Nephron (organoid): Measurements from ENCODE around the gene NEO1.

Experiments used
- H3K27ac Mint-ChIP-seq, 3 experiments: 2 replicates each; pipeline ENCODE4 v1.8.0; 2020; ENCODE audit warnings: mixed read lengths in 3 of 3, mild to moderate bottlenecking in 2 of 3, moderate library complexity in 1 of 3
- H3K27me3 Mint-ChIP-seq: 2 replicates; pipeline ENCODE4 v1.8.0; 2021; ENCODE audit warnings: low read depth, mild to moderate bottlenecking, moderate library complexity, mixed read lengths
- H3K36me3 Mint-ChIP-seq: 2 replicates; pipeline ENCODE4 v1.8.0; 2020; ENCODE audit warnings: low read depth, mixed read lengths
- H3K4me1 Mint-ChIP-seq: 2 replicates; pipeline ENCODE4 v1.8.0; 2020; ENCODE audit warnings: mixed read lengths
- H3K4me3 Mint-ChIP-seq, 3 experiments: 2 replicates each; pipeline ENCODE4 v1.8.0; 2020; ENCODE audit warnings: mild to moderate bottlenecking in 3 of 3, mixed read lengths in 3 of 3, moderate library complexity in 2 of 3
- H3K9me3 Mint-ChIP-seq: 2 replicates; pipeline ENCODE4 v1.8.0; 2020; ENCODE audit warnings: mixed read lengths
- TF ChIP-seq, protein P1 (sequence below), 3 experiments: fragments of 200-600 bp; sonication (generic); IDR thresholded peaks; one replicate each; pipeline ENCODE4 v1.5.0; 2021; ENCODE audit warnings: antibody characterized with exemption in 3 of 3; ENCODE audit not compliant: unreplicated experiment in 3 of 3

NEO1 gene

DNA sequence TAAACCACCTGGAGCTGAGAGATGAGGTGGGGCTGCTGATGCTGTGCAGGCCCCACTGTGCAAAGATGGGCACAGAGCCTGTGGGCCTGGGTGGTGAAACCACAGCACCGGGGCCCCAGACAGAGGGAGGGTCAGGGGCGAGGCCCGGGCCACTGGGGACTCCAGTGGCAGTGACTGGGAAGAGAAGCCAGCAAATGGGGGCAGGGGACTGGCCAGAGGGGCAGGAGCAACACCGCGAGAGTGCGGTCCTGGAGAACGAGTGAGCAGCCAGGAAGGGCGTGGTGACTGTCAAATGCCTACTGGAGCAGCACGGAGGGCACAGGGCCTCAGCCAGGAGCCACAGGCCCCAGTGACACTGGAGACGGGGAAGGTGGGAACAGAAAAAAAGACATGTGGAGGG, 276.7 kb downstream of the NEO1 start:
- Mint-ChIP-seq H3K27me3 (peaks cover 5% of the 10 kb centered on the region), H3K9me3 (no peaks in the 10 kb centered on the region), H3K36me3 (no peaks in the 10 kb centered on the region), H3K4me3 (no peak overlapping the region), H3K27ac (no peak overlapping the region), H3K4me1 (peaks cover 11% of the 10 kb centered on the region)
- TF ChIP-seq, protein P1, sequence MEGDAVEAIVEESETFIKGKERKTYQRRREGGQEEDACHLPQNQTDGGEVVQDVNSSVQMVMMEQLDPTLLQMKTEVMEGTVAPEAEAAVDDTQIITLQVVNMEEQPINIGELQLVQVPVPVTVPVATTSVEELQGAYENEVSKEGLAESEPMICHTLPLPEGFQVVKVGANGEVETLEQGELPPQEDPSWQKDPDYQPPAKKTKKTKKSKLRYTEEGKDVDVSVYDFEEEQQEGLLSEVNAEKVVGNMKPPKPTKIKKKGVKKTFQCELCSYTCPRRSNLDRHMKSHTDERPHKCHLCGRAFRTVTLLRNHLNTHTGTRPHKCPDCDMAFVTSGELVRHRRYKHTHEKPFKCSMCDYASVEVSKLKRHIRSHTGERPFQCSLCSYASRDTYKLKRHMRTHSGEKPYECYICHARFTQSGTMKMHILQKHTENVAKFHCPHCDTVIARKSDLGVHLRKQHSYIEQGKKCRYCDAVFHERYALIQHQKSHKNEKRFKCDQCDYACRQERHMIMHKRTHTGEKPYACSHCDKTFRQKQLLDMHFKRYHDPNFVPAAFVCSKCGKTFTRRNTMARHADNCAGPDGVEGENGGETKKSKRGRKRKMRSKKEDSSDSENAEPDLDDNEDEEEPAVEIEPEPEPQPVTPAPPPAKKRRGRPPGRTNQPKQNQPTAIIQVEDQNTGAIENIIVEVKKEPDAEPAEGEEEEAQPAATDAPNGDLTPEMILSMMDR (IDR thresholded peaks at IDR 0.05; ENCODE audit: unreplicated experiment in 3 of 3), result no peak

DNA sequence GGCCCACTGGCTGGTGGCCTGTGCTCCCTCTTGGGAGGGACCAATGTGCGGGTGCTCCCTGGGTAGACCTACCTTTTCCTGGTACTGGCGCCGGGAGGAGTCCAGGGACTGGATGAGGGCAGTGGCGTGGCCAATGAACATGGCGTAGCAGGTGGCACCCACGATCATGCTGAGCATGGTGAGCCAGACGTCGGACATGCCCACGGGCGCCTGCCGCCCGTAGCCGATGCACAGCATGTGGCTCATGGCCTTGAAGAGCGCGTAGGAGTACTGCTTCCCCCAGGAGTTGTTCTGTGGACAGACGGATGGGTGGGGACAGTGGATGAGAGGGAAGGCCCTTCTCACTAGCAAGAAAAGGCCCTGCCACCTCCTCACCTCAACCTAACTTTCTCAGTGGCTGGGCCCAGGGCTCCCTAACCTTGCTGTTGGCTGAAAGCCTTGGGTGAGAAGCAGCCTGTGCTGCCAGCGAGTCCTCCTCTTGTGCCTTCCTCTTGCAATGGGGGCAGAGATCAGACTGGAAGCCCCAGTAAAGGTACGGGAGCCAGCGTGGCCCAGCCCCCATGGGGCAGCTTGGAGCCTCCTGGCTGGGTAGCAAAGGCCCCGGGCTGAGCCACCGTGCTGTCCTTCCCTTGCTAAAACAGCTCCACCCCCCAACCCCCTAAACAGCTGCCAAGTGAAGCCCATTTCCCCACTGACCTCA, 277.4 kb downstream of the NEO1 start:
- H3K36me3 Mint-ChIP-seq, result no peaks in the 10 kb centered on the region
- TF ChIP-seq, protein P1 (IDR thresholded peaks at IDR 0.05; ENCODE audit: unreplicated experiment in 3 of 3), result no peak
- no peaks in the 10 kb centered on the region for H3K9me3 Mint-ChIP-seq
- peaks cover 9% of the 10 kb centered on the region for H3K27me3 Mint-ChIP-seq
- no peak overlapping the region for H3K27ac Mint-ChIP-seq
- no peak overlapping the region for H3K4me3 Mint-ChIP-seq
- H3K4me1 Mint-ChIP-seq, result peaks cover 11% of the 10 kb centered on the region

GRCh38 chr15:73330206-73331051, 278.2 kb downstream of the NEO1 start:
- H3K27me3 Mint-ChIP-seq, result peaks cover 10% of the 10 kb centered on the region
- no peak overlapping the region for H3K27ac Mint-ChIP-seq
- H3K36me3 Mint-ChIP-seq, result no peaks in the 10 kb centered on the region
- H3K4me3 Mint-ChIP-seq, result no peak overlapping the region
- H3K4me1 Mint-ChIP-seq, result peaks cover 10% of the 10 kb centered on the region
- no peaks in the 10 kb centered on the region for H3K9me3 Mint-ChIP-seq
- TF ChIP-seq, protein P1 (IDR thresholded peaks at IDR 0.05; ENCODE audit: unreplicated experiment in 3 of 3), result no peak

GRCh38 chr15:73331501-73331900, 279.2 kb downstream of the NEO1 start:
- Mint-ChIP-seq H3K9me3 (no peaks in the 10 kb centered on the region), H3K4me3 (no peak overlapping the region), H3K36me3 (no peaks in the 10 kb centered on the region), H3K4me1 (peaks cover 5% of the 10 kb centered on the region), H3K27me3 (peaks cover 7% of the 10 kb centered on the region), H3K27ac (no peak overlapping the region)
- TF ChIP-seq, protein P1 (IDR thresholded peaks at IDR 0.05; ENCODE audit: unreplicated experiment in 3 of 3), result no peak

DNA sequence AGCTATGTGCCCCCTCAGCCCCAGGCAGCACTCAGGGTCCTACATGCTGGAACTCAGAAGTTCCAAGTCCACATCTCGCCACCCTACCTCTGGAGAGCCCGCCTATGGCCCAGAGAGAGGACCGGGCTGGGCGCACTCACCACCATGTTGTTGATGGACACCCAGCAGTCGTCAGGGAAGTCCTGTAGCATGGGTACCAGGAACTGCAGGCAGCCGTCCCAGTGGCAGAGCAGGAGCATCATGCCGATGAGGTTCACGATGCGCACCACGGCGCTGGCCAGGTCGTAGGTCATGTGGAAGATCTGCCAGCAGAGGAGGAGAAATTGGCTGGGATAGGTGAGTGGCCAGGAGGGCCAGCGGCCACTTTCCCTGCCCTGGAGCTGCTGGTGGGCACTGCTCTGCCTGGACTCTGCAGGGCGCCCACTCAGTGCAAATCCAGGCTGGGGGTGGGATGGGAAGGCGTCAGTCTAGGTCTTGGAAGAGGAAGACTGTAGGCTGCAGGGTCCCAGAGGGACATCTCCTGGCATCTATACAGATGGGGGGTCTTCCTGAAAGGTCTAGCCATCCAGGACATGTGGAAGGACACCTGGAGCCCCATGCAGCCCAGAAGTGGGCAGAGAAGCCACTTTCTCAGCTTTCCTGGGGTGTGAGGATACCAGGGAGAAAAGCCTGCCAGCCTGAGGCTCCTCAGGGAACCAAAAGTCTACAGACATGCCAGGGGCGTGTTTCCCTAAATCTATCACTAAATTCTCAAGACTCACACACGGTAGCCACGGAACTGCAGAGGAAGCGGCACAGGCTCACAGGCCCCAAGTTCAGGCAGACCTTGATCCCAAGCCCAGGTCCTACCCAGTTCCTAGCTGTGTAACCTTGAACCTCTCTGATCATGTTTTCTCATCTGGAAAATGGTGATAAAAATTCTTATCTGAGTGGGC, 280.0 kb downstream of the NEO1 start:
- H3K36me3 Mint-ChIP-seq, result no peaks in the 10 kb centered on the region
- TF ChIP-seq, protein P1 (IDR thresholded peaks at IDR 0.05; ENCODE audit: unreplicated experiment in 3 of 3), result no peak
- H3K27me3 Mint-ChIP-seq, result peaks cover 10% of the 10 kb centered on the region
- H3K4me1 Mint-ChIP-seq, result peaks cover 5% of the 10 kb centered on the region
- no peak overlapping the region for H3K27ac Mint-ChIP-seq
- no peaks in the 10 kb centered on the region for H3K9me3 Mint-ChIP-seq
- no peak overlapping the region for H3K4me3 Mint-ChIP-seq
